A673 (cell line): ENCODE results near the gene ANKMY1. TPM values are rescaled to one million over a fixed set of nuclear protein-coding genes. Genes with fewer than 3 reads are reported as not detected.

ENCODE experiments used
- BruUV-seq: library from RNA; stranded (reverse); fragments of 400-500 nt; replicated peaks from 2 replicates; lab custom pipeline; 2021; lab: Mats Ljungman, UMichigan
- CTCF ChIA-PET: fragments of 300-600 bp; sonication (Branson Sonifier 250); formaldehyde crosslinking; loops from one replicate; lab custom pipeline; 2022; ENCODE audit warnings: antibody characterized with exemption; lab: Charles Lee
- POLR2A ChIA-PET: fragments of 300-600 bp; sonication (Branson Sonifier 250); formaldehyde crosslinking; loops from one replicate; lab custom pipeline; 2022; ENCODE audit warnings: antibody characterized with exemption; ENCODE audit not compliant: low non-redundant PET; lab: Charles Lee
- DNase-seq: peaks from one replicate; pipeline ENCODE4 v3.0.0-alpha.2; 2015; ENCODE audit warnings: low spot score
- H3K27ac ChIP-seq: fragments of 200-600 bp; sonication (generic); 2 replicates; pipeline ENCODE4 v1.5.1; 2016; ENCODE audit warnings: mixed run types, low read depth, mild to moderate bottlenecking, mixed read lengths, antibody characterized with exemption, low read length; ENCODE audit not compliant: poor library complexity, severe bottlenecking
- H3K27me3 ChIP-seq: fragments of 200-600 bp; sonication (generic); replicated peaks from 2 replicates; pipeline ENCODE4 v1.6.1; 2017; ENCODE audit warnings: mixed run types, low read depth, mild to moderate bottlenecking, mixed read lengths, antibody characterized with exemption, low read length; ENCODE audit not compliant: insufficient read depth, poor library complexity
- H3K36me3 ChIP-seq: fragments of 200-600 bp; sonication (generic); 2 replicates; pipeline ENCODE4 v1.6.1; 2016; ENCODE audit warnings: mixed run types, mild to moderate bottlenecking, mixed read lengths, antibody characterized with exemption, low read length; ENCODE audit not compliant: insufficient read depth, poor library complexity, severe bottlenecking
- H3K4me1 ChIP-seq: fragments of 200-600 bp; sonication (generic); 2 replicates; pipeline ENCODE4 v1.6.1; 2017; ENCODE audit warnings: mixed run types, mild to moderate bottlenecking, mixed read lengths, antibody characterized with exemption, low read length; ENCODE audit not compliant: insufficient read depth, poor library complexity, severe bottlenecking
- H3K4me3 ChIP-seq: fragments of 200-600 bp; sonication (generic); 2 replicates; pipeline ENCODE4 v1.5.1; 2016; ENCODE audit warnings: low read depth, mixed run types, mild to moderate bottlenecking, mixed read lengths, low read length; ENCODE audit not compliant: poor library complexity, severe bottlenecking
- H3K9me3 ChIP-seq: fragments of 200-600 bp; sonication (generic); 2 replicates; pipeline ENCODE4 v1.6.1; 2016; ENCODE audit warnings: mixed run types, low read depth, mild to moderate bottlenecking, mixed read lengths, antibody characterized with exemption, low read length; ENCODE audit not compliant: poor library complexity, severe bottlenecking
- CTCF ChIP-seq: fragments of 300-800, 200-600 bp; sonication (generic); conservative IDR thresholded peaks from 2 replicates; pipeline ENCODE4 v1.5.1; 2017; ENCODE audit warnings: low read depth, mild to moderate bottlenecking, antibody characterized with exemption, low read length, moderate library complexity, mixed read lengths
- EZH2 ChIP-seq: fragments of 200-600 bp; sonication (generic); IDR thresholded peaks from 2 replicates; pipeline ENCODE4 v1.6.1; 2017; ENCODE audit warnings: borderline replicate concordance, low read depth, mild to moderate bottlenecking, mixed read lengths, antibody characterized with exemption, low read length; ENCODE audit not compliant: poor library complexity, severe bottlenecking
- intact Hi-C: fragments of 100-400 bp; cut with micrococcal nuclease; formaldehyde crosslinking; loops from one replicate; pipeline ENCODE4 v1.10.0; 2022; ENCODE audit not compliant: unreplicated experiment
- total RNA-seq: library from RNA; stranded (reverse); gene quantifications from 2 replicates; pipeline ENCODE4 v1.2.3, GENCODE V29; 2021

The ANKMY1 gene
- total RNA-seq, 1 experiment from 2014 or later, result 21.8 TPM

GRCh38 chr2:240526521-240526920 is 31.3 kb downstream of the ANKMY1 start:
- Histone ChIP-seq H3K27me3 (no peaks in the 10 kb centered on the region), H3K9me3 (peaks cover 20% of the 10 kb centered on the region), H3K36me3 (peaks cover 6% of the 10 kb centered on the region), H3K4me1 (no peaks in the 10 kb centered on the region), H3K4me3 (no peak overlapping the region), H3K27ac (no peak overlapping the region)
- BruUV-seq, result no TSS peak
- CTCF ChIA-PET, result no interaction called here
- POLR2A ChIA-PET, result no interaction called here
- DNase-seq, result no peak
- no peak for TF ChIP-seq CTCF
- intact Hi-C loops, result no loop called here

- no TSS peak for BruUV-seq
- CTCF ChIA-PET, result no interaction called here
- no peak overlapping the region for H3K4me3 ChIP-seq
- H3K9me3 ChIP-seq, result peaks cover 13% of the 10 kb centered on the region
- no peak for TF ChIP-seq EZH2
- TF ChIP-seq CTCF, result no peak
- POLR2A ChIA-PET, result no interaction called here
- no peak for DNase-seq
- intact Hi-C loops, result no loop called here
- H3K27me3 ChIP-seq, result no peaks in the 10 kb centered on the region
- peaks cover 2% of the 10 kb centered on the region for H3K36me3 ChIP-seq
- no peak overlapping the region for H3K27ac ChIP-seq
- H3K4me1 ChIP-seq, result no peaks in the 10 kb centered on the region
Observed at GRCh38 chr2:240525802-240526201, 32.0 kb downstream of the ANKMY1 start.

- intact Hi-C loops, result no loop called here
- no TSS peak for BruUV-seq
- Histone ChIP-seq H3K4me3 (no peak overlapping the region), H3K27me3 (no peaks in the 10 kb centered on the region), H3K27ac (no peak overlapping the region), H3K36me3 (peaks cover 2% of the 10 kb centered on the region), H3K4me1 (no peaks in the 10 kb centered on the region), H3K9me3 (peaks cover 13% of the 10 kb centered on the region)
- POLR2A ChIA-PET, result no interaction called here
- no peak for TF ChIP-seq CTCF
- no peak for TF ChIP-seq EZH2
- CTCF ChIA-PET, result no interaction called here
- DNase-seq, result no peak
Observed at GRCh38 chr2:240524963-240525718, 32.6 kb downstream of the ANKMY1 start.
